Stomach (tissue), 9 donors: Measurements from ENCODE around the gene FAM120B. TPM values are rescaled to one million over a fixed set of nuclear protein-coding genes. Genes with fewer than 3 reads are reported as not detected.

ENCODE experiments used
- DNase-seq, 2 donors: peaks; one replicate each; pipeline versions ENCODE4 v3.0.0 to v3.0.0-alpha.2; 2013 to 2019
- H3K27ac ChIP-seq, 5 donors: fragments of 200-600 bp in 4 of 5; sonication (generic) in 4 of 5; one replicate each; pipeline ENCODE4 v1.5.1; 2013 to 2019; ENCODE audit warnings: mild to moderate bottlenecking in 1 of 5, moderate library complexity in 1 of 5
- H3K27me3 ChIP-seq, 3 donors: fragments of 200-600 bp; sonication (generic); one replicate each; pipeline ENCODE4 v1.5.1; 2017 to 2019; ENCODE audit warnings: mixed run types in 1 of 3
- H3K36me3 ChIP-seq, 4 donors: fragments of 200-600 bp; sonication (generic); 1 replicate in 3 of 4; 2 replicates in 1 of 4; pipeline ENCODE4 v1.5.1; 2016 to 2019
- H3K4me1 ChIP-seq, 4 donors: fragments of 200-600 bp; sonication (generic); one replicate each; pipeline ENCODE4 v1.5.1; 2016 to 2019
- H3K4me3 ChIP-seq, 4 donors: fragments of 200-600 bp; sonication (generic) in 3 of 4; one replicate each; pipeline ENCODE4 v1.5.1; 2016 to 2019; ENCODE audit warnings: mild to moderate bottlenecking in 1 of 4
- H3K9me3 ChIP-seq, 4 donors: fragments of 200-600 bp; sonication (generic); one replicate each; pipeline ENCODE4 v1.5.1; 2016 to 2019
- EP300 ChIP-seq: sonication (generic); formaldehyde crosslinking; IDR thresholded peaks from one replicate; pipeline ENCODE4 v1.6.1; 2017; ENCODE audit warnings: antibody characterized with exemption
- POLR2A ChIP-seq, 4 donors: fragments of 450-650 bp; IDR thresholded peaks; one replicate each; pipeline ENCODE4 v1.6.1; 2016; ENCODE audit warnings: antibody characterized with exemption in 4 of 4, control low read depth in 2 of 4, mild to moderate bottlenecking in 1 of 4, moderate library complexity in 1 of 4
- POLR2AphosphoS5 ChIP-seq, 3 donors: sonication (generic); formaldehyde crosslinking; IDR thresholded peaks; one replicate each; pipeline ENCODE4 v1.6.1; 2016; ENCODE audit warnings: antibody characterized with exemption in 3 of 3
- WGBS, 5 donors: extraction: QIAGEN DNeasy Blood & Tissue Kit in 3 of 5; methylation state at CpG; one replicate each; pipeline versions ENCODE4 v1.1.5 to v1.1.7; 2013 to 2018; 5-methylcytosine and 5-hydroxymethylcytosine counted together
- intact Hi-C: fragments of 100-400 bp; cut with DNase I; formaldehyde crosslinking; loops from one replicate; pipeline ENCODE4 v1.15.1; 2023; ENCODE audit warnings: low total_unique reads
- polyA plus RNA-seq, 3 donors: library from polyadenylated mRNA; stranded (reverse); fragments of 200-250 nt; gene quantifications; one replicate each; pipeline ENCODE4 v1.2.3, GENCODE V29; 2013
- total RNA-seq, 5 donors: library from RNA; depleted of rRNA; stranded (reverse); fragments of >200 nt; gene quantifications; one replicate each; pipeline versions ENCODE4 v1.1.0 to v1.2.3, GENCODE V29; 2014 to 2016
- TF ChIP-seq, protein P1 (sequence below), 7 experiments: fragments of 450-650 bp in 4 of 7; fragments of 200-600 bp in 3 of 7; sonication (generic) in 3 of 7; IDR thresholded peaks; one replicate each; pipeline ENCODE4 v1.5.1; 2016 to 2019; ENCODE audit warnings: antibody characterized with exemption in 7 of 7, control low read depth in 2 of 7, mild to moderate bottlenecking in 1 of 7
- donor health status: healthy with polysubstance abuse.
- donor health status: Bipolar disorder and iron deficiency.
- donor health status: healthy.

Gene FAM120B
- total and polyA plus RNA-seq, 8 donors = 6.4 to 66.5 (median 27.3) TPM

DNA sequence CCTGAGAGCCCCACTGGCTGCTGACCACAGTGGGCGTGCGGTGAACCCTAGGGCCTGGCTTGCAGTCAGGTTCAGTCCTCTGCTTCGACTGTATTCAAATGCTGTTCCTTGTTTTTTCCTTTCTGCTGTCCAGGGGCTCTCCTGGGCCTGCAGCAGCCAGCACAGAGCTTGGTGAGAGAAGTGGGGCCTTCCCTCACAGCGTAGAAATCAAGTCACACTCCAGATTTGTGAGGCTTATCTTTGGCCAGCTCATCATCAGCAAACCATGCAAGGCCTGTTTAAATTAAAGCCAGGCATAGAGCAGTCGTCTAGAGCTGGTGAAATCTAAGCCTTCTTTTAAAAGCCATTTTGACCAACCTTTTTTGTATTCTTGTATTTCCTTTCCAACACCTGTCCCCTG is 8.4 kb downstream of the FAM120B start:
- 82 to 89% (median 85%) methylated on average over 5 of the region's 5 CpGs for WGBS, 5 donors

DNA sequence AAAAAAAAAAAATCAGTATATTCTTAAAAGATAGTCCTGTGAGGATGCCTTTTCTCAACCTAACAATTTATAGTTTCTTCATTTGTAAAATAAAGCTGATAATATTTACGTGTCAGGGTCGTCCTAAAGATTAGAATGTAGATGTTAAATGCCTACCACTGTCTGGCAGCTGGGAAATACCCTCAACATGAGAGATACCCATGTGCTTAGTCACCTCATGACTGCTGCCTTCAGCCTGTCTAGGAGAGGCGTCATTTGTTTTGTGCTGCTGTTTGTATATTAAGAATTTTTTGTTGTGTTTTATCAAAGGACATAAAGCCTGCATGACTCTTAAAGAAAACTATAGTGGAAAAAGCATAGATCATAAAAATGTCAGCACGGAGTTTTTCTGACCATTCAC is 9.5 kb downstream of the FAM120B start:
- WGBS, 5 donors = 89 to 95% (median 91%) methylated on average over 4 of the region's 4 CpGs
- H3K4me1 ChIP-seq = peaks cover 0 to 42% (median 19%) of the 10 kb centered on the region in 4 donors
- intact Hi-C loops = no loop called here

More for the DNA sequence above, 8.4 kb downstream of the FAM120B start:
- peaks cover 0 to 49% (median 22%) of the 10 kb centered on the region in 4 donors for H3K4me1 ChIP-seq
- no peaks in the 10 kb centered on the region for H3K27me3 ChIP-seq
- H3K27ac ChIP-seq = no peak overlapping the region
- intact Hi-C loops = no loop called here
- peaks cover 0 to 30% (median 23%) of the 10 kb centered on the region in 4 donors for H3K36me3 ChIP-seq
- no peak for TF ChIP-seq POLR2AphosphoS5 (IDR thresholded peaks at IDR 0.05)
- TF ChIP-seq EP300 = no peak
- no peak for TF ChIP-seq POLR2A (IDR thresholded peaks at IDR 0.05)
- TF ChIP-seq, protein P1, sequence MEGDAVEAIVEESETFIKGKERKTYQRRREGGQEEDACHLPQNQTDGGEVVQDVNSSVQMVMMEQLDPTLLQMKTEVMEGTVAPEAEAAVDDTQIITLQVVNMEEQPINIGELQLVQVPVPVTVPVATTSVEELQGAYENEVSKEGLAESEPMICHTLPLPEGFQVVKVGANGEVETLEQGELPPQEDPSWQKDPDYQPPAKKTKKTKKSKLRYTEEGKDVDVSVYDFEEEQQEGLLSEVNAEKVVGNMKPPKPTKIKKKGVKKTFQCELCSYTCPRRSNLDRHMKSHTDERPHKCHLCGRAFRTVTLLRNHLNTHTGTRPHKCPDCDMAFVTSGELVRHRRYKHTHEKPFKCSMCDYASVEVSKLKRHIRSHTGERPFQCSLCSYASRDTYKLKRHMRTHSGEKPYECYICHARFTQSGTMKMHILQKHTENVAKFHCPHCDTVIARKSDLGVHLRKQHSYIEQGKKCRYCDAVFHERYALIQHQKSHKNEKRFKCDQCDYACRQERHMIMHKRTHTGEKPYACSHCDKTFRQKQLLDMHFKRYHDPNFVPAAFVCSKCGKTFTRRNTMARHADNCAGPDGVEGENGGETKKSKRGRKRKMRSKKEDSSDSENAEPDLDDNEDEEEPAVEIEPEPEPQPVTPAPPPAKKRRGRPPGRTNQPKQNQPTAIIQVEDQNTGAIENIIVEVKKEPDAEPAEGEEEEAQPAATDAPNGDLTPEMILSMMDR (IDR thresholded peaks at IDR 0.05) = no peak
- DNase-seq = no peak
- H3K9me3 ChIP-seq = no peaks in the 10 kb centered on the region
- no peak overlapping the region for H3K4me3 ChIP-seq

DNA sequence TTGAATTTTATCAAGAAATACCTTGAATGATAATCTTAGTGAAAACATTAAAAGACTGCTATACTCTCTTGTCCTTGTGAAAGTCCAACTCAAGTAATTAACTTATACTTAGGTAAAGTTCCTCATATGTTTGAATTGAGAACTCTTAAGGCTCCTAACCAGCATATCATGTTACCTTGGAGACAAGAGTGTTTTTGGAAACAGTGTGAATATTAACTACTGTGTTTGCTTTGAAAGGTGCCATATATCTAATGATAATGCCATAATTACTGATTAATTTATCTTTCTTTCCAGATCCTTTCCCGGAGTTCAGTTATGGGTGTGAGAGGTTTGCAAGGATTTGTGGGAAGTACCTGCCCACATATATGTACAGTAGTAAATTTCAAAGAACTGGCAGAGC is 10.5 kb downstream of the FAM120B start:
- intact Hi-C loops = no loop called here
- H3K4me3 ChIP-seq = no peak overlapping the region
- peak in 1 of 2 donors; percentile 37 for DNase-seq
- TF ChIP-seq POLR2A (IDR thresholded peaks at IDR 0.05) (no peak), EP300 (no peak), POLR2AphosphoS5 (IDR thresholded peaks at IDR 0.05) (no peak)
- TF ChIP-seq, protein P1 (IDR thresholded peaks at IDR 0.05) = no peak
- H3K36me3 ChIP-seq = peaks cover 0 to 47% (median 42%) of the 10 kb centered on the region in 4 donors
- no peaks in the 10 kb centered on the region for H3K9me3 ChIP-seq
- H3K4me1 ChIP-seq = peaks cover 0 to 39% (median 15%) of the 10 kb centered on the region in 4 donors
- peak overlapping the region in 1 of 5 donors; percentile 26 for H3K27ac ChIP-seq
- H3K27me3 ChIP-seq = no peaks in the 10 kb centered on the region
- WGBS, 5 donors = 33 to 49% (median 42%) methylated on average over 1 of the region's 1 CpG

More for the DNA sequence above, 9.5 kb downstream of the FAM120B start:
- Histone ChIP-seq H3K27ac (no peak overlapping the region), H3K27me3 (no peaks in the 10 kb centered on the region), H3K4me3 (no peak overlapping the region), H3K36me3 (peaks cover 0 to 38% (median 31%) of the 10 kb centered on the region in 4 donors), H3K9me3 (no peaks in the 10 kb centered on the region)
- no peak for DNase-seq
- TF ChIP-seq, protein P1 (IDR thresholded peaks at IDR 0.05) = no peak
- TF ChIP-seq POLR2AphosphoS5 (IDR thresholded peaks at IDR 0.05) = no peak
- no peak for TF ChIP-seq POLR2A (IDR thresholded peaks at IDR 0.05)
- TF ChIP-seq EP300 = no peak

DNA sequence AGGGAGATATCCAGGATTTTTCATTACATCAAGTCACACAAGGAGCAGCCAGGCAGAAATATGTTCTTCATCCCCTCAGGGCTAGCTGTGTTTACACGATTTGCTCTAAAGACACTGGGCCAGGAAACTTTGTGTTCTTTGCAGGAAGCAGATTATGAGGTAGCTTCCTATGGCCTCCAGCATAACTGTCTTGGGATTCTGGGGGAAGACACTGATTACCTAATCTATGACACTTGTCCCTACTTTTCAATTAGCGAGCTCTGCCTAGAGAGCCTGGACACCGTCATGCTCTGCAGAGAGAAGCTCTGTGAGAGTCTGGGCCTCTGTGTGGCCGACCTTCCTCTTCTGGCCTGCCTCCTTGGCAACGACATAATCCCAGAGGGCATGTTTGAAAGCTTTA is 11.2 kb downstream of the FAM120B start:
- DNase-seq = no peak
- Histone ChIP-seq H3K9me3 (no peaks in the 10 kb centered on the region), H3K27ac (peak overlapping the region in 1 of 5 donors; percentile 26), H3K4me3 (no peak overlapping the region), H3K4me1 (peaks cover 0 to 36% (median 13%) of the 10 kb centered on the region in 4 donors), H3K36me3 (peaks cover 0 to 51% (median 46%) of the 10 kb centered on the region in 4 donors), H3K27me3 (no peaks in the 10 kb centered on the region)
- TF ChIP-seq POLR2AphosphoS5 (IDR thresholded peaks at IDR 0.05) (peak in 1 of 3 donors; percentile 17), EP300 (no peak), POLR2A (IDR thresholded peaks at IDR 0.05) (no peak)
- TF ChIP-seq, protein P1 (IDR thresholded peaks at IDR 0.05) = no peak
- 75 to 87% (median 83%) methylated on average over 5 of the region's 5 CpGs for WGBS, 5 donors
- intact Hi-C loops = no loop called here
